Muscle of leg (tissue), 16 donors: ENCODE results near the gene UBN2. TPM values are rescaled to one million over a fixed set of nuclear protein-coding genes. Genes with fewer than 3 reads are reported as not detected.

Experiments used
- DNase-seq: peaks from one replicate; pipeline ENCODE4 v3.0.0; 2013
- H3K27ac ChIP-seq: one replicate; pipeline ENCODE4 v1.5.1; 2013; ENCODE audit warnings: mild to moderate bottlenecking, low read length, control low read depth
- H3K27me3 ChIP-seq: one replicate; pipeline ENCODE4 v1.6.1; 2013; ENCODE audit warnings: low read length; ENCODE audit not compliant: control insufficient read depth, insufficient read depth
- H3K36me3 ChIP-seq: one replicate; pipeline ENCODE4 v1.6.1; 2013; ENCODE audit warnings: low read length; ENCODE audit not compliant: control insufficient read depth, insufficient read depth
- H3K4me1 ChIP-seq: one replicate; pipeline ENCODE4 v1.6.1; 2013; ENCODE audit warnings: low read length; ENCODE audit not compliant: control insufficient read depth, insufficient read depth
- H3K4me3 ChIP-seq: one replicate; pipeline ENCODE4 v1.5.1; 2013; ENCODE audit warnings: low read length, control low read depth
- H3K9me3 ChIP-seq: replicated peaks from 2 replicates; pipeline ENCODE4 v1.6.1; 2013; ENCODE audit warnings: low read depth, low read length; ENCODE audit not compliant: control insufficient read depth
- WGBS: methylation state at CpG from one replicate; pipeline ENCODE4 v1.1.5; 2013; ENCODE audit warnings: missing lambda C conversion rate; ENCODE audit not compliant: insufficient coverage; 5-methylcytosine and 5-hydroxymethylcytosine counted together
- long read RNA-seq, 11 donors: transcript quantifications; one replicate each; lab custom pipeline, GENCODE V29; 2026
- polyA plus RNA-seq, 8 donors: library from polyadenylated mRNA; unstranded; fragments of 120-200 nt; gene quantifications; one replicate each; pipeline versions ENCODE4 v1.2.1 to v1.2.3, GENCODE V29; 2013; ENCODE audit warnings: inconsistent platforms in 1 of 8, low replicate concordance in 1 of 8; ENCODE audit not compliant: insufficient read length in 8 of 8, insufficient read depth in 1 of 8
- total RNA-seq: library from RNA; stranded (reverse); fragments of 120-200 nt; gene quantifications from one replicate; pipeline ENCODE4 v1.2.4, GENCODE V29; 2013

Gene UBN2
- 9.3 TPM for total RNA-seq
- 10 to 100 TPM in 2 of 8 donors, 1 to 10 TPM in 6; 5.7 to 11.8 (median 7.5) TPM for polyA plus RNA-seq
- long read RNA-seq, donor 1: 0 reads
- long read RNA-seq, donor 2: 0 reads
- long read RNA-seq, donor 3: 0 reads
- long read RNA-seq, donor 4: 0 reads
- long read RNA-seq, donor 5: 0 reads
- long read RNA-seq, donor 6: 0 reads
- long read RNA-seq, donor 7: 0 reads
- long read RNA-seq, donor 8: 0 reads
- long read RNA-seq, donor 9: 0 reads
- long read RNA-seq, donor 10, partial matches to known transcripts: 5 of 5 reads
- long read RNA-seq, donor 10, other reads (novel, unspliced or antisense): 0 of 5 reads
- long read RNA-seq, donor 11: 0 reads

DNA sequence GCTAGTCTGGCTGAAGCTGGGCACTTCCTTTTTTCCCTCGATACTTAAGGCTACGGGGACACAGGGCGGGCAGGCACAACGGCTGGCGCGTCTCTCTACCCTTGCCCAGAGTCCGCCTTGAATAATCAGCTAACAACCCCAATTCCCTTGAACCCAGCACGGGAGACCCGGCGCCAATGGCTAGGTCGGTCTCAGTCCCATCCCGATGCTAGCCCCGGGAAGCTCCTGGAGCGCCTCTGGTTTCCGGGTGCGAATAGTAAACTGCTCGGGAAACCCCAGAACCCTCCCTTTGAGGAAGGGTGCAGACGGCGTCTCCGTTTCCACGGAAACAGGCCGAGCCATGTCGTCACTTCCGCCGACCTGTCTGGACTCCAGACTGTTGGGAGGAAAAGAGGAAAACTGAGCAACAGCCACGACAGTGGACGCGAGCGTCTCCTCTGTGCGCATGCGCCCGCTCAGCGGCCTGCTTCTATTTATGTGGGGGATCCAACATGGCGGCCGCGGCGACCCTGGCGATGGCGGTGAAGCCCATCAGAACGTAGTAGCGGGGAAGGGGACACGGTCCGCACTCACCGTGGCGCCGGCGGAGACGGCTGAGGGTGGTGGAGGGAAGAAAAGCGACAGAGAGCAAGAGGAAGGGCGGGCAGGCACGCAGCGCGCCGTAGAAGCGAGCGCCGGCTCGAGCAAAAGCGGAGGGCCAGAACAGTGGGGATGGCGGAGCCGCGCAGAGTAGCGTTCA, at the start of gene UBN2:
TSS of gene UBN2 (plus strand) at position 464 of the 739 bp plus-strand sequence. CDS start at position 712, 248 bp downstream.
- Histone ChIP-seq H3K36me3 (no peaks in the 10 kb centered on the region), H3K4me3 (peak within 1 kb of the TSS; percentile 86), H3K27ac (peak within 1 kb of the TSS; percentile 90), H3K4me1 (no peaks in the 10 kb centered on the region), H3K27me3 (no peaks in the 10 kb centered on the region), H3K9me3 (no peaks in the 10 kb centered on the region)
- DNase-seq: peak; percentile 99
- under 1% methylated on average over 63 of the region's 63 CpGs for WGBS

DNA sequence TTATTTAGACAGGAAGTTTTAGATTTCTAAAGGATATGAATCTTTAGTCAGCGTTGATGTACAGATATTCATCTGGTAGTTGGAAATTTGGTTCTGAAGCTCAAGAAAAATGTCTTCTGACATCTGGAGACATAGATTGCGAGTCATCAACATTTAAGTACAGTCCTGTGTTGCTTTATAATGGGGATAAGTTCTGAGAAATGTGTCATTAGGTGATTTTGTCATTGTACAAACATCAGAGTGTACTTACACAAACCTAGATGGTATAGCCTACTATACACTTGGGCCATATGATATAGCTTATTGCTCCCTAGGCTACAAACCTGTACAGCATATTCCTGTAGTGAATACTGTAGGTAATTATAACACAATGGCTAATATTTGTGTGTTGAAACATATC, 49.6 kb upstream of the UBN2 start:
- WGBS: no CpG with 5 or more reads among the region's 2 CpGs
- no peak for DNase-seq
- no peaks in the 10 kb centered on the region for H3K27me3 ChIP-seq
- H3K36me3 ChIP-seq: peaks cover 12% of the 10 kb centered on the region
- no peaks in the 10 kb centered on the region for H3K4me1 ChIP-seq
- no peaks in the 10 kb centered on the region for H3K9me3 ChIP-seq
- no peak overlapping the region for H3K27ac ChIP-seq
- no peak overlapping the region for H3K4me3 ChIP-seq

DNA sequence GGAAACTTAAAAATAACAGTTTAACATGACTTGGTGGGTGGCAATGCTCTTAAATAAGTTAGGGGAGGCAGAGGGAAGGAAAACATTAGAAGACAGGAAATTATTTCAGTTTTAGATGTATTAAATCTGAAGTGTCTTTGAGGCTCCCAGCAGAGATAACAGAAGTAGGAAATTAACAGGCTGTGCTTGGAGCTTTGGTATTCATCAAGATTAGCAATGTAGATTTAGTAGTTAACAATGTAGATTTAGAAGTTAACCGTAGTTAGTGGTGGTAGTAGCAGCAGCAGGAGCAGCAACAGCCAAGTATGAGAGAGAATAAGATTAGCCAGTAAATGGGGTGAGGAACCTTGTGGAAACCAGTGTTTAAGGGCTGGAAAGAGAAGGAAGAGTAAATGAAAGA, 48.7 kb upstream of the UBN2 start:
- Histone ChIP-seq H3K36me3 (peaks cover 12% of the 10 kb centered on the region), H3K4me1 (no peaks in the 10 kb centered on the region), H3K9me3 (no peaks in the 10 kb centered on the region), H3K4me3 (no peak overlapping the region), H3K27ac (no peak overlapping the region), H3K27me3 (no peaks in the 10 kb centered on the region)
- no peak for DNase-seq
- 20% methylated on average over 1 of the region's 1 CpG for whole genome bisulfite sequencing

DNA sequence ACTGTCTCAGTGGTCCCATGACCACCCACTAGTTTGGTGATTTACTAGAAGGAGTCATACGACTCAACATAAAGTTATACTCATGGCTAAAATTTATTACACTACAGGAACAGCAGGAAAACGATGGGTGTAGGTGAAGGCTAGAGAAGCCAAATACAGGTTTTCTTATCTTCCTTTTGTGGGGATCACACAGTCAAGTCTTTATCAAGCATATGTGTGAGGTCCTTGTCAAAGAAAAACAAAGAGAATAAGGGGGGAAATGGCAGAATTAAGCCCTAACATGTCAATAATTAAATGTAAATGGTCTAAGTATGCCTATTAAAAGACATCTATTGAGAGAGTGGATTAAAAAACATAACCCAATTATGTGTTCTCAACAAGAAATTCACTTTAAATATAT, 47.8 kb upstream of the UBN2 start:
- Histone ChIP-seq H3K9me3 (no peaks in the 10 kb centered on the region), H3K4me3 (no peak overlapping the region), H3K27me3 (no peaks in the 10 kb centered on the region), H3K4me1 (no peaks in the 10 kb centered on the region), H3K27ac (no peak overlapping the region), H3K36me3 (peaks cover 12% of the 10 kb centered on the region)
- no peak for DNase-seq
- no CpG with 5 or more reads among the region's 2 CpGs for WGBS

DNA sequence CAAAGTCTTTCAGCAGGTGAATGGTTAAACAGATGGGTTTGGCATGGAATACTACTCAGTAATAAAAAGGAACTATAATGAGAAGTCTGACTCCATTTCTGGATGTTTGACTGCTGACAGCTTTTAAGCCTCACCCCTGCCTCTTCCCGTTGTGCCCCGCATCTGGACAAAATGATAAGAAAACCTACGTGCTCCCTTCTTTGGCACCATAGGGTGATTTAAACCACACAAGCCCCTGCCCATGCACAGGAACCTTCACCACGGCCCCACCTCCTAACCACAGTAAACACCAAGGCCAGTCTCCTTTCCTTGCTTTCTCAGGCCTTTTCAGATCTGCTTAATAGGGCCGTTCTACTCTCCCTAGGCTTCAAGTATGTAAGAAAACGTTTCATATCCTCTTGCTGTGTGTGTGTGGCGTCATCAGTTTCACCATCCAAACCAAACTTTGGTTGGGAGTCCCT, 47.1 kb upstream of the UBN2 start:
- DNase-seq: no peak
- no peaks in the 10 kb centered on the region for H3K9me3 ChIP-seq
- H3K4me1 ChIP-seq: no peaks in the 10 kb centered on the region
- peaks cover 12% of the 10 kb centered on the region for H3K36me3 ChIP-seq
- H3K27me3 ChIP-seq: no peaks in the 10 kb centered on the region
- 93% methylated on average over 4 of the region's 7 CpGs for WGBS
- H3K4me3 ChIP-seq: no peak overlapping the region
- no peak overlapping the region for H3K27ac ChIP-seq

DNA sequence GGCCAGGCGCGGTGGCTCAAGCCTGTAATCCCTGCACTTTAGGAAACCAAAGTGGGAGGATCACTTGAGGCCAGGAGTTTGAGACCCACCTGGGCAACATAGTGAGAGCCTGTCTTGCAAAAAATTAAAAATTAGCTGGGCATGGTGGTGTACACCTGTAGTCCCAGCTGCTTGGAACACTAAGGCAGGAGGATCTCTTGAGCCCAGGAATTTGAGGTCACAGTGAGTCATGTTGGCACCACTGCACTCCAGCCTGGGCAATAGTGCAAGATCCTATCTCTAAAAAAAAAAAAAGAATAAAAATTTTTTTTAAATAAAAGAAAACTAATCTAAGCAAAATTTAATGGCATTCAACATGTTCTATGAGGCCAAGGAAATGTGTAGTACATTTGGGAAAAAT, 44.9 kb upstream of the UBN2 start:
- no peak for DNase-seq
- Histone ChIP-seq H3K4me3 (no peak overlapping the region), H3K27me3 (no peaks in the 10 kb centered on the region), H3K27ac (no peak overlapping the region), H3K36me3 (peaks cover 18% of the 10 kb centered on the region), H3K4me1 (no peaks in the 10 kb centered on the region), H3K9me3 (no peaks in the 10 kb centered on the region)
- 73% methylated on average over 2 of the region's 2 CpGs for whole genome bisulfite sequencing

DNA sequence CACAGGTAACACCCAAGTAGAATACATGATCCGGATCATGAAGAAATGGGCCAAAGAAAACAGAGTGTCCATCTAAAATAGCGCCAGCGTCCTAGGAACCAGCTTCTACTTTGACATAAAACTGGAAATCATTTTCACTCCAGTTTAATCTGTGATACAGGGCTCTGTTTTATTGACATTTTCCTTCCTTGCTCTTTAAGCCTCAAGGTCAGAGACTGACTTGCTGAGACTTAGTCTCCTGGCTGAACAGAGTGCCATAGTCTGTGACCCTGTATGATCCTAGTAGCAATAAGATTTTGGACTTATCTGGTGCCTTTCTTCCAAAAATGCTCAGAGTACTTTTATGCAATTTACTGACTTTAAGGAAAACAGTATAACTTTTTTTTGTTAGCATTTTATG, 41.7 kb upstream of the UBN2 start:
- Histone ChIP-seq H3K4me1 (no peaks in the 10 kb centered on the region), H3K27me3 (no peaks in the 10 kb centered on the region), H3K27ac (no peak overlapping the region), H3K36me3 (peaks cover 8% of the 10 kb centered on the region), H3K9me3 (no peaks in the 10 kb centered on the region), H3K4me3 (no peak overlapping the region)
- WGBS: 100% methylated on average over 2 of the region's 3 CpGs
- no peak for DNase-seq

DNA sequence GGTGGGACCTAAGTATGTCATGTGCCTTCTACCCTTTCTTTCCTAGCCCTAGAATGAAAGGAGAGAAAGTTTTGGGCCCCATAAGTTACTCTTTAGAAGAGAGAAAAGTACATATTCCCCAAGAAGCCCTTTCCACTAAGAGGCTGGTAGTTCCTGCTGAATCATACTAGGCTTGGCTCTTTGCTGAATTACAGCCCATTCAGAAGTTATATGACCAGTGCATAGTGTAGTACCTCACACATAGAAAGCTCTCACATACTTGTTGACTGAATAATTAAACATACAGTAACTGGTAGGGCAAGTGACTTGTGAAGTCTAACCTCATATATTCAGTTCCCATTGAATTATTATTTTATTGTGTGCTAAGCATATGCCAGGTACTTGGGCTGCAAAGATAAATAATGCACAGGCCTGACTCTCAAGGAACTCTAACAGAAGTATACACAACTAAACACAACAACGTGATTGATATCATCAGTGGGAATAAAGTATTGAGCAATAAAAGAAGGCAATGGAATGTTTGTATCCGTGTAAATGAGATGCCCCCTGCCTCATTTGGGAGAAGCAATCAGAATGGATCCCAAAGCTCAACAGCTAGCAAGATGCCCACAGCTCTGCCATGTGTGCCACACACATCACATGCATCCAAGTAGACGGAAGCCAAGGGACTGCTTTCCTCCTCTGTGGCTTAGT, 38.9 kb upstream of the UBN2 start:
- 33% methylated on average over 1 of the region's 3 CpGs for WGBS
- Histone ChIP-seq H3K27ac (no peak overlapping the region), H3K27me3 (no peaks in the 10 kb centered on the region), H3K4me1 (no peaks in the 10 kb centered on the region), H3K4me3 (no peak overlapping the region), H3K9me3 (no peaks in the 10 kb centered on the region), H3K36me3 (peaks cover 6% of the 10 kb centered on the region)
- DNase-seq: no peak

DNA sequence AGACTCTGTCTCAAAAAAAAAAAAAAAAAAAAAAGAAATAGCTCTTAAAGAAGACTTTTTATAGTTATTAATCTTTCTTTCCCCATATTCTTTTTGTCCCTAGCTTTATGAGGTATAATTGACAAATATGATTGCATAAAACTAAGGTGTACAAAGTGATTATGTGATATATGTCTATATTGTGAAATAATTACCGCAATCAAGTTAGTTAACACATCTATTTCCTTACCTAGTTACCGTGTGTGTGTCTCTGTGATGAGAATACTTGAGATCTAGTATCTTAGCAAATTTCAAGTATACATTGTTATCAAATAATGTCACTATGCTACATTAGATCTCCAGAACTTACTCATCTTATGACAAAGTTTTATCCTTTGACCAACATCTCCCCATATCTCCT, 30.7 kb upstream of the UBN2 start:
- no peaks in the 10 kb centered on the region for H3K36me3 ChIP-seq
- H3K9me3 ChIP-seq: no peaks in the 10 kb centered on the region
- H3K27ac ChIP-seq: no peak overlapping the region
- no peaks in the 10 kb centered on the region for H3K27me3 ChIP-seq
- no CpG with 5 or more reads among the region's 2 CpGs for WGBS
- H3K4me3 ChIP-seq: no peak overlapping the region
- H3K4me1 ChIP-seq: no peaks in the 10 kb centered on the region
- no peak for DNase-seq

DNA sequence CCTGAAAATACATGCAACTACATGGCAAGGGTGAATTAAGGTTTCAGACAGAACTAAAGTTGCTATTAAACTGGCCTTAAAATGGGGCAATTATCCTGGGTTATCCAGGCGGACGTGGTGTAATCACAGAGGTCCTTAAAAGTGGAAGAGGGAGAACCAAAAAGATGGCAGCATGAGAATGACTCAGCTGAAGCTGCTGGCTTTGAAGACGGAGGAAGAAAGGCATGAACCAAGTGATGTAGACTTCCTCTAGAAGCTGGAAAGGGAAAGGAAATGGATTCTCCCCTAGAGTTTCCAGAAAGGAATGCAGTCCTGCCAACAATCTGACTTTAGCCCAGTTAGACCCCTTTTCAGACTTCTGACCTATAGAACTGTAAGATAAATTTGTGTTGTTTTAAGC, 27.0 kb upstream of the UBN2 start:
- Histone ChIP-seq H3K4me3 (no peak overlapping the region), H3K36me3 (no peaks in the 10 kb centered on the region), H3K9me3 (peaks cover 3% of the 10 kb centered on the region), H3K4me1 (no peaks in the 10 kb centered on the region), H3K27ac (no peak overlapping the region), H3K27me3 (no peaks in the 10 kb centered on the region)
- no peak for DNase-seq
- WGBS: 73% methylated on average over 3 of the region's 3 CpGs
